HEK293 (cell line): ENCODE measurements around the gene DNAJB8.

Source experiments
- CTCF ChIA-PET: fragments of 350-600 bp; formaldehyde crosslinking; extraction: SDS; loops from one replicate; lab custom pipeline; 2021; ENCODE audit warnings: antibody characterized with exemption; lab: Yijun Ruan, JAX
- POLR2A ChIA-PET: fragments of 300-600 bp; formaldehyde crosslinking; extraction: SDS; loops from one replicate; lab custom pipeline; 2020; ENCODE audit warnings: antibody characterized with exemption, inconsistent platforms; lab: Yijun Ruan, JAX
- H3K27ac ChIP-seq: fragments of 200-500 bp; sonication (Bioruptor generic); 2 replicates; pipeline ENCODE4 v1.5.1; 2014; ENCODE audit warnings: low read depth, low read length, control low read depth, inconsistent platforms; ENCODE audit errors: extremely low read depth
- H3K36me3 ChIP-seq, 2 experiments: fragments of 200-500 bp in 1 of 2; sonication (Bioruptor generic) in 1 of 2; 1 replicate in 1 of 2; 2 replicates in 1 of 2; pipeline ENCODE4 v1.5.1; 2014 to 2017; ENCODE audit warnings: inconsistent platforms in 2 of 2, low read length in 2 of 2; ENCODE audit not compliant: control insufficient read depth in 2 of 2, insufficient read depth in 1 of 2
- H3K4me1 ChIP-seq: fragments of 200-500 bp; sonication (Bioruptor generic); 2 replicates; pipeline ENCODE4 v1.5.1; 2014; ENCODE audit warnings: mild to moderate bottlenecking, low read length, inconsistent platforms; ENCODE audit not compliant: control insufficient read depth, insufficient read depth
- H3K4me3 ChIP-seq: 2 replicates; pipeline ENCODE4 v1.5.1; 2011; ENCODE audit warnings: low read depth, mild to moderate bottlenecking, control low read depth, low read length, moderate library complexity
- H3K9me3 ChIP-seq: fragments of 200-500 bp; sonication (Bioruptor generic); 2 replicates; pipeline ENCODE4 v1.5.1; 2014; ENCODE audit warnings: low read depth, low read length, inconsistent platforms; ENCODE audit not compliant: control insufficient read depth, insufficient read depth
- AEBP2 ChIP-seq: fragments of 450-650 bp; formaldehyde crosslinking; IDR thresholded peaks from 2 replicates; pipeline ENCODE4 v1.5.1; 2016; ENCODE audit warnings: missing biosample characterization, missing genetic modification characterization, borderline replicate concordance
- EGR2 ChIP-seq: fragments of 450-650 bp; formaldehyde crosslinking; IDR thresholded peaks from 2 replicates; pipeline ENCODE4 v1.5.1; 2016; ENCODE audit warnings: low read depth, missing biosample characterization, missing genetic modification characterization
- FEZF1 ChIP-seq: fragments of 450-650 bp; formaldehyde crosslinking; IDR thresholded peaks from 2 replicates; pipeline ENCODE4 v1.5.1; 2016; ENCODE audit warnings: missing biosample characterization, missing genetic modification characterization
- KLF1 ChIP-seq: fragments of 450-650 bp; formaldehyde crosslinking; IDR thresholded peaks from 2 replicates; pipeline ENCODE4 v1.5.1; 2016; ENCODE audit warnings: missing biosample characterization, missing genetic modification characterization
- KLF16 ChIP-seq: fragments of 450-650 bp; formaldehyde crosslinking; IDR thresholded peaks from 2 replicates; pipeline ENCODE4 v1.5.1; 2017; ENCODE audit warnings: missing biosample characterization, missing genetic modification characterization
- KLF17 ChIP-seq: fragments of 450-650 bp; formaldehyde crosslinking; IDR thresholded peaks from 2 replicates; pipeline ENCODE4 v1.5.1; 2016; ENCODE audit warnings: missing biosample characterization, missing genetic modification characterization
- KLF7 ChIP-seq: fragments of 450-650 bp; formaldehyde crosslinking; IDR thresholded peaks from 2 replicates; pipeline ENCODE4 v1.5.1; 2016; ENCODE audit warnings: missing biosample characterization, missing genetic modification characterization, borderline replicate concordance
- SALL2 ChIP-seq: fragments of 450-650 bp; formaldehyde crosslinking; IDR thresholded peaks from 2 replicates; pipeline ENCODE4 v1.5.0; 2017; ENCODE audit warnings: missing biosample characterization, mild to moderate bottlenecking, missing genetic modification characterization, borderline replicate concordance
- SCRT2 ChIP-seq: fragments of 450-650 bp; formaldehyde crosslinking; IDR thresholded peaks from 2 replicates; pipeline ENCODE4 v1.5.1; 2016; ENCODE audit warnings: missing biosample characterization, missing genetic modification characterization
- SP2 ChIP-seq: fragments of 450-650 bp; formaldehyde crosslinking; IDR thresholded peaks from 2 replicates; pipeline ENCODE4 v1.5.1; 2016; ENCODE audit warnings: missing biosample characterization, missing genetic modification characterization
- SP7 ChIP-seq: fragments of 450-650 bp; formaldehyde crosslinking; IDR thresholded peaks from 2 replicates; pipeline ENCODE4 v1.5.1; 2016; ENCODE audit warnings: missing biosample characterization, missing genetic modification characterization
- TRIM28 ChIP-seq: IDR thresholded peaks from 2 replicates; pipeline ENCODE4 v1.6.1; 2011; ENCODE audit warnings: low read length, control low read depth, borderline replicate concordance
- ZFHX2 ChIP-seq: fragments of 450-650 bp; formaldehyde crosslinking; conservative IDR thresholded peaks from 2 replicates; pipeline ENCODE4 v1.5.1; 2016; ENCODE audit warnings: missing biosample characterization, missing genetic modification characterization
- ZIC2 ChIP-seq: fragments of 450-650 bp; formaldehyde crosslinking; IDR thresholded peaks from 2 replicates; pipeline ENCODE4 v1.5.1; 2016; ENCODE audit warnings: missing biosample characterization, missing genetic modification characterization
- ZNF112 ChIP-seq: fragments of 450-650 bp; formaldehyde crosslinking; IDR thresholded peaks from 2 replicates; pipeline ENCODE4 v1.5.0; 2017; ENCODE audit warnings: missing biosample characterization, missing genetic modification characterization
- ZNF148 ChIP-seq: fragments of 450-650 bp; formaldehyde crosslinking; IDR thresholded peaks from 2 replicates; pipeline ENCODE4 v1.5.0; 2017; ENCODE audit warnings: missing biosample characterization, missing genetic modification characterization, borderline replicate concordance
- ZNF16 ChIP-seq: fragments of 450-650 bp; formaldehyde crosslinking; IDR thresholded peaks from 2 replicates; pipeline ENCODE4 v1.5.1; 2016; ENCODE audit warnings: low read depth, missing biosample characterization, missing genetic modification characterization
- ZNF423 ChIP-seq: fragments of 450-650 bp; formaldehyde crosslinking; IDR thresholded peaks from 2 replicates; pipeline ENCODE4 v1.5.1; 2016; ENCODE audit warnings: missing biosample characterization, missing genetic modification characterization
- ZNF433 ChIP-seq: fragments of 450-650 bp; formaldehyde crosslinking; IDR thresholded peaks from 2 replicates; pipeline ENCODE4 v1.5.1; 2016; ENCODE audit warnings: missing biosample characterization, missing genetic modification characterization, low read depth
- ZNF571 ChIP-seq: fragments of 450-650 bp; formaldehyde crosslinking; IDR thresholded peaks from 2 replicates; pipeline ENCODE4 v1.5.0; 2017; ENCODE audit warnings: missing biosample characterization, missing genetic modification characterization
- ZNF621 ChIP-seq: fragments of 450-650 bp; formaldehyde crosslinking; IDR thresholded peaks from 2 replicates; pipeline ENCODE4 v1.5.1; 2017; ENCODE audit warnings: missing biosample characterization, missing genetic modification characterization
- ZNF629 ChIP-seq: fragments of 450-650 bp; formaldehyde crosslinking; IDR thresholded peaks from 2 replicates; pipeline ENCODE4 v1.5.1; 2017; ENCODE audit warnings: missing biosample characterization, missing genetic modification characterization
- ZNF707 ChIP-seq: fragments of 450-650 bp; formaldehyde crosslinking; IDR thresholded peaks from 2 replicates; pipeline ENCODE4 v1.5.1; 2016; ENCODE audit warnings: missing biosample characterization, missing genetic modification characterization
- ZNF792 ChIP-seq: fragments of 450-650 bp; formaldehyde crosslinking; IDR thresholded peaks from 2 replicates; pipeline ENCODE4 v1.5.1; 2016; ENCODE audit warnings: missing biosample characterization, missing genetic modification characterization

Gene DNAJB8

DNA sequence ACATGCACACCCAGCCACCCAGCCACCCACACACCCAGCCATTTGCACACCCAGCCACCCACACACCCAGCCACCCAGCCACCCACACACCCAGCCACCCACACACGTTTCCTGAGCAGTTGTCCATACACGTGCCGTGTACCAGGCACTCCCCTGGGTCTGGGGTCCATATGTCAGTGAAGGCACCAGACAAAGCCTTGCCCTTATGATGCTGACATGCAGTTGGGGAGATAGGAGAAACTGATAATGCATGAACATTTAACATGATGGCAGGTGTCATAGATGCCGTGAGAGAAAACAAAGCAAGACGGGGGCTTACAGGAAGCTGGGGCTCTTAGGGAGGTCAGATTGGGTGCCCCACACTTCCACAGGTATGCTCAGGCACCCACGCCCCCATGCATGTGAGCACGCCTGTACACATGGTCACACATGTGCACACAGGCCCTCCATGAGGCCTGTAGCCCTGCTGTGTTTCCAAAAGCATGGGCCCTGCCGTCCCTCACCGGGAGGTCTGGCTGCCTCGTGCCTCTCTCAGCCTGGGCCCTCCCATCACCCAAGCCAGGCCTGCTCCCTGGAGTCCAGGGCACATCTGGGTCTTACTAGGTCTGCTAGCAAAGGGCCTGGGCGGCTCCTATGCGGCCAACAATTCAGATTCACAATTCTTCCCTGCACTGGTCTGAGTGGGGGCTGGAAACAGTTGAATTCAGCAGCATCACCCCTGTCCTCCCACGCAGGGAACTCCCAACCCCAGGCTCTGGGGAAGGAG is 3.6 kb upstream of the DNAJB8 start:
- no peak overlapping the region for H3K27ac ChIP-seq
- no peaks in the 10 kb centered on the region for H3K36me3 ChIP-seq
- H3K4me1 ChIP-seq: no peaks in the 10 kb centered on the region
- ChIA-PET POLR2A (no interaction called here), CTCF (interaction anchor here (0.6 kb wide), 1 partner anchor 138 kb away, joined by 3 read pairs; no protein-coding TSS in a partner anchor)
- no peak for TF ChIP-seq SP7 (tag by site-specific recombination)
- TF ChIP-seq ZNF571: no peak
- no peak for TF ChIP-seq SP2 (tag by site-specific recombination)
- TF ChIP-seq KLF16: no peak
- no peak for TF ChIP-seq SALL2 (tag by site-specific recombination)
- no peak for TF ChIP-seq KLF17 (tag by site-specific recombination)
- no peak for TF ChIP-seq ZNF112 (tag by site-specific recombination)
- no peak for TF ChIP-seq ZNF433 (tag by site-specific recombination)
- no peak for TF ChIP-seq ZNF707 (tag by site-specific recombination)
- no peak for TF ChIP-seq KLF7 (tag by site-specific recombination)
- TF ChIP-seq KLF1 (tag by site-specific recombination): no peak
- TF ChIP-seq TRIM28: no peak
- no peak for TF ChIP-seq ZNF16 (tag by site-specific recombination)
- no peak for TF ChIP-seq FEZF1 (tag by site-specific recombination)
- no peak for TF ChIP-seq ZNF423
- peak; percentile 12 for TF ChIP-seq ZFHX2
- no peak for TF ChIP-seq ZNF148 (tag by site-specific recombination)
- no peak for TF ChIP-seq SCRT2 (tag by site-specific recombination)
- peak; percentile 40 for TF ChIP-seq ZIC2 (tag by site-specific recombination)
- TF ChIP-seq EGR2 (tag by site-specific recombination): peak; percentile 10
- TF ChIP-seq ZNF792 (tag by site-specific recombination): no peak
- no peak for TF ChIP-seq ZNF629 (tag by site-specific recombination)
- no peak for TF ChIP-seq ZNF621 (tag by site-specific recombination)
- no peak overlapping the region for H3K4me3 ChIP-seq
- no peaks in the 10 kb centered on the region for H3K9me3 ChIP-seq

- POLR2A ChIA-PET: no interaction called here
- H3K36me3 ChIP-seq: no peaks in the 10 kb centered on the region
- TF ChIP-seq EGR2 (tag by site-specific recombination) (peak; percentile 51; the same call in 1 of the 2 replicates), AEBP2 (tag by site-specific recombination) (no peak), ZFHX2 (peak; percentile 50)
- no peaks in the 10 kb centered on the region for H3K9me3 ChIP-seq
- no peak overlapping the region for H3K4me3 ChIP-seq
- no peak overlapping the region for H3K27ac ChIP-seq
- CTCF ChIA-PET: no interaction called here
- H3K4me1 ChIP-seq: no peaks in the 10 kb centered on the region
Measured at GRCh38 chr3:128469556-128469955, 2.9 kb upstream of the DNAJB8 start.
